MCF 10A (cell line): ENCODE data around the gene IFNE. TPM values are rescaled to one million over a fixed set of nuclear protein-coding genes. Genes with fewer than 3 reads are reported as not detected.

Experiments
- BruUV-seq: library from RNA; stranded (reverse); fragments of 400-500 nt; replicated peaks from 2 replicates; lab custom pipeline; 2021; lab: Mats Ljungman, UMichigan
- CTCF ChIA-PET: fragments of 300-600 bp; sonication (Branson Sonifier 250); formaldehyde crosslinking; extraction: SDS; loops from one replicate; lab custom pipeline; 2021; ENCODE audit warnings: antibody characterized with exemption, inconsistent platforms; lab: Yijun Ruan, JAX
- POLR2A ChIA-PET: fragments of 300-600, 350-650 bp; sonication (Branson Sonifier 250); formaldehyde crosslinking; extraction: SDS; loops from one replicate; lab custom pipeline; 2020; ENCODE audit warnings: antibody characterized with exemption, inconsistent platforms; lab: Yijun Ruan, JAX
- DNase-seq: peaks from one replicate; pipeline ENCODE4 v3.0.0-alpha.2; 2018; ENCODE audit not compliant: unreplicated experiment
- H3K27ac Mint-ChIP-seq: one replicate; pipeline ENCODE4 v1.8.0; 2022; ENCODE audit warnings: mild to moderate bottlenecking, low read depth, mixed read lengths; ENCODE audit not compliant: unreplicated experiment
- H3K27me3 Mint-ChIP-seq: one replicate; pipeline ENCODE4 v1.8.0; 2022; ENCODE audit warnings: mixed read lengths; ENCODE audit not compliant: insufficient read depth, unreplicated experiment
- H3K36me3 Mint-ChIP-seq: one replicate; pipeline ENCODE4 v1.8.0; 2022; ENCODE audit warnings: mild to moderate bottlenecking, moderate library complexity, mixed read lengths; ENCODE audit not compliant: insufficient read depth, unreplicated experiment
- H3K4me1 Mint-ChIP-seq: one replicate; pipeline ENCODE4 v1.8.0; 2022; ENCODE audit warnings: mixed read lengths; ENCODE audit not compliant: insufficient read depth, unreplicated experiment
- H3K4me3 Mint-ChIP-seq: one replicate; pipeline ENCODE4 v1.8.0; 2022; ENCODE audit warnings: mild to moderate bottlenecking, moderate library complexity, mixed read lengths; ENCODE audit not compliant: unreplicated experiment
- H3K9me3 Mint-ChIP-seq: one replicate; pipeline ENCODE4 v1.8.0; 2022; ENCODE audit warnings: mixed read lengths; ENCODE audit not compliant: unreplicated experiment
- CTCF ChIP-seq: fragments of 200-600 bp; IDR thresholded peaks from one replicate; pipeline ENCODE4 v1.8.0; 2022; ENCODE audit warnings: antibody characterized with exemption, mild to moderate bottlenecking; ENCODE audit not compliant: unreplicated experiment
- intact Hi-C: fragments of 100-400 bp; cut with micrococcal nuclease; formaldehyde crosslinking; loops from 2 replicates; pipeline ENCODE4 v1.14.1; 2022
- total RNA-seq: library from RNA; stranded (reverse); gene quantifications from 2 replicates; pipeline ENCODE4 v1.2.3, GENCODE V29; 2022

IFNE gene
- total RNA-seq, 1 experiment from 2014 or later = 2.4 TPM

GRCh38 chr9:21491756-21492155 is 9.6 kb upstream of the IFNE start:
- H3K36me3 Mint-ChIP-seq = no peaks in the 10 kb centered on the region
- BruUV-seq = no TSS peak
- CTCF ChIA-PET = interaction anchor here (0.6 to 2.3 kb wide), 6 partner anchors 9 to 752 kb away, joined by 3 to 13 read pairs (median 3); no protein-coding TSS in a partner anchor
- H3K9me3 Mint-ChIP-seq = no peaks in the 10 kb centered on the region
- H3K27me3 Mint-ChIP-seq = no peaks in the 10 kb centered on the region
- intact Hi-C loops = loop anchor here (10.0 kb wide), 1 partner anchor 743 kb away; no protein-coding TSS in a partner anchor
- DNase-seq = no peak
- no peak for TF ChIP-seq CTCF
- no peak overlapping the region for H3K4me3 Mint-ChIP-seq
- POLR2A ChIA-PET = interaction anchor here (0.5 to 0.6 kb wide), 2 partner anchors 82 to 225 kb away, joined by 3 read pairs; no protein-coding TSS in a partner anchor
- peaks cover 7% of the 10 kb centered on the region for H3K4me1 Mint-ChIP-seq
- H3K27ac Mint-ChIP-seq = no peak overlapping the region

GRCh38 chr9:21481470-21482056 is 550 bp downstream of the IFNE start:
- H3K36me3 Mint-ChIP-seq = peaks cover 7% of the 10 kb centered on the region
- no peak overlapping the region for H3K4me3 Mint-ChIP-seq
- H3K4me1 Mint-ChIP-seq = no peaks in the 10 kb centered on the region
- CTCF ChIA-PET = interaction anchor here (0.6 to 1.1 kb wide), 4 partner anchors 15 to 971 kb away, joined by 3 to 4 read pairs (median 4); no protein-coding TSS in a partner anchor
- TF ChIP-seq CTCF = no peak
- H3K27me3 Mint-ChIP-seq = no peaks in the 10 kb centered on the region
- intact Hi-C loops = no loop called here
- H3K27ac Mint-ChIP-seq = no peak overlapping the region
- peaks cover 11% of the 10 kb centered on the region for H3K9me3 Mint-ChIP-seq
- POLR2A ChIA-PET = no interaction called here
- no peak for DNase-seq
- no TSS peak for BruUV-seq

GRCh38 chr9:21479152-21479702 is 2.9 kb downstream of the IFNE start:
- no peak for TF ChIP-seq CTCF
- no peak overlapping the region for H3K27ac Mint-ChIP-seq
- H3K36me3 Mint-ChIP-seq = peaks cover 4% of the 10 kb centered on the region
- no peaks in the 10 kb centered on the region for H3K4me1 Mint-ChIP-seq
- BruUV-seq = no TSS peak
- no peak overlapping the region for H3K4me3 Mint-ChIP-seq
- no peaks in the 10 kb centered on the region for H3K9me3 Mint-ChIP-seq
- intact Hi-C loops = loop anchor here (10.0 kb wide), 1 partner anchor 236 kb away; no protein-coding TSS in a partner anchor
- peak; percentile 5 for DNase-seq
- no peaks in the 10 kb centered on the region for H3K27me3 Mint-ChIP-seq
- ChIA-PET POLR2A (no interaction called here), CTCF (interaction anchor here (0.7 to 0.8 kb wide), 2 partner anchors 14 to 764 kb away, joined by 3 read pairs; no protein-coding TSS in a partner anchor)

- Mint-ChIP-seq H3K27me3 (no peaks in the 10 kb centered on the region), H3K4me1 (no peaks in the 10 kb centered on the region), H3K9me3 (no peaks in the 10 kb centered on the region), H3K27ac (no peak overlapping the region), H3K36me3 (no peaks in the 10 kb centered on the region), H3K4me3 (no peak overlapping the region)
- POLR2A ChIA-PET = no interaction called here
- DNase-seq = no peak
- BruUV-seq = no TSS peak
- no peak for TF ChIP-seq CTCF
- intact Hi-C loops = loop anchor here (10.0 kb wide), 1 partner anchor 237 kb away; no protein-coding TSS in a partner anchor
- CTCF ChIA-PET = interaction anchor here (0.6 to 1.0 kb wide), 2 partner anchors 287 to 763 kb away, joined by 3 to 4 read pairs; no protein-coding TSS in a partner anchor
Observed at GRCh38 chr9:21477466-21477865, 4.6 kb downstream of the IFNE start.
